Stimulated activated CD4-positive, alpha-beta T cell treated with anti-CD3 and anti-CD28 coated beads, TNF-alpha, amount 100 ng/mL, for 1 hour (primary cell): ENCODE measurements around the gene ULK4.
"Not testable (repeated sequence)": the region's sequence is repeated elsewhere in the genome, so short reads cannot be mapped to it uniquely, and the experiment has no call there.

Source experiments
- DNase-seq, 3 donors: peaks; one replicate each; pipeline ENCODE4 v3.0.0-alpha.2; 2020; ENCODE audit warnings: low read depth in 3 of 3, low spot score in 1 of 3

ULK4 gene

GRCh38 chr3:41450416-41451231 lies 511.3 kb downstream of the ULK4 start:
- DNase-seq = no peak

- DNase-seq = no peak
Observed at GRCh38 chr3:41448396-41448795, 513.5 kb downstream of the ULK4 start.

- no peak for DNase-seq
Observed at GRCh38 chr3:41447701-41448100, 514.2 kb downstream of the ULK4 start.

GRCh38 chr3:41446316-41446715 lies 515.6 kb downstream of the ULK4 start:
- not testable (repeated sequence) for DNase-seq

GRCh38 chr3:41441568-41441967 lies 520.3 kb downstream of the ULK4 start:
- DNase-seq = no peak

GRCh38 chr3:41441139-41441538 lies 520.8 kb downstream of the ULK4 start:
- no peak for DNase-seq

- DNase-seq = no peak
Observed at GRCh38 chr3:41436983-41437382, 524.9 kb downstream of the ULK4 start.

- DNase-seq = no peak
Observed at GRCh38 chr3:41434781-41435180, 527.1 kb downstream of the ULK4 start.

GRCh38 chr3:41431386-41431785 lies 530.5 kb downstream of the ULK4 start:
- no peak for DNase-seq

- DNase-seq = no peak
Observed at GRCh38 chr3:41430886-41431285, 531.0 kb downstream of the ULK4 start.

- DNase-seq = no peak
Observed at GRCh38 chr3:41430391-41430790, 531.5 kb downstream of the ULK4 start.

GRCh38 chr3:41426485-41426884 lies 535.4 kb downstream of the ULK4 start:
- no peak for DNase-seq

- no peak for DNase-seq
Observed at GRCh38 chr3:41424543-41425300, 537.2 kb downstream of the ULK4 start.

GRCh38 chr3:41419809-41420208 lies 542.1 kb downstream of the ULK4 start:
- no peak for DNase-seq

GRCh38 chr3:41418961-41419691 lies 542.8 kb downstream of the ULK4 start:
- no peak for DNase-seq

- no peak for DNase-seq
Observed at GRCh38 chr3:41417574-41417973, 544.3 kb downstream of the ULK4 start.

- DNase-seq = no peak
Observed at GRCh38 chr3:41411065-41411464, 550.8 kb downstream of the ULK4 start.

- DNase-seq = no peak
Observed at GRCh38 chr3:41405466-41405865, 556.4 kb downstream of the ULK4 start.

- no peak for DNase-seq
Observed at GRCh38 chr3:41404582-41404981, 557.3 kb downstream of the ULK4 start.

- DNase-seq = no peak
Observed at GRCh38 chr3:41394896-41395295, 567.0 kb downstream of the ULK4 start.

GRCh38 chr3:41370765-41371535 lies 591.0 kb downstream of the ULK4 start:
- not testable (repeated sequence) for DNase-seq
